WTC11 (cell line): Measurements from ENCODE around the gene IFNGR2.

Experiments used
- CREM ChIP-seq: sonication (generic); formaldehyde crosslinking; IDR thresholded peaks from 2 replicates; pipeline ENCODE4 v1.8.1; 2022; ENCODE audit warnings: mild to moderate bottlenecking, missing genetic modification reagents, moderate library complexity
- E2F1 ChIP-seq: sonication (generic); formaldehyde crosslinking; IDR thresholded peaks from 2 replicates; pipeline ENCODE4 v1.8.0; 2022; ENCODE audit warnings: mild to moderate bottlenecking, missing genetic modification reagents
- MAX ChIP-seq: sonication (generic); formaldehyde crosslinking; IDR thresholded peaks from 2 replicates; pipeline ENCODE4 v1.8.0; 2022; ENCODE audit warnings: mild to moderate bottlenecking, missing genetic modification reagents
- SOX15 ChIP-seq: fragments of 250-450 bp; sonication (Bioruptor Pico); IDR thresholded peaks from 2 replicates; pipeline ENCODE4 v1.9.0; 2021; ENCODE audit warnings: mild to moderate bottlenecking
- TEAD4 ChIP-seq: sonication (generic); formaldehyde crosslinking; IDR thresholded peaks from 2 replicates; pipeline ENCODE4 v1.8.0; 2022; ENCODE audit warnings: mild to moderate bottlenecking, missing genetic modification reagents
- TP53 ChIP-seq: sonication (generic); formaldehyde crosslinking; IDR thresholded peaks from 2 replicates; pipeline ENCODE4 v1.8.1; 2023; ENCODE audit warnings: mild to moderate bottlenecking, missing genetic modification reagents
- ZSCAN18 ChIP-seq: fragments of 250-450 bp; sonication (Bioruptor Pico); IDR thresholded peaks from 2 replicates; pipeline ENCODE4 v2.1.2; 2022; ENCODE audit warnings: mild to moderate bottlenecking, moderate library complexity
- TF ChIP-seq, protein P1 (sequence below): fragments of 200-600 bp; IDR thresholded peaks from 2 replicates; pipeline ENCODE4 v1.8.0; 2022; ENCODE audit warnings: antibody characterized with exemption

- TF ChIP-seq ZSCAN18 (no peak), TP53 (CRISPR knock-in tag) (no peak), TEAD4 (no peak), CREM (CRISPR knock-in tag) (no peak), MAX (no peak), SOX15 (CRISPR knock-in tag) (no peak), E2F1 (no peak)
- TF ChIP-seq, protein P1, sequence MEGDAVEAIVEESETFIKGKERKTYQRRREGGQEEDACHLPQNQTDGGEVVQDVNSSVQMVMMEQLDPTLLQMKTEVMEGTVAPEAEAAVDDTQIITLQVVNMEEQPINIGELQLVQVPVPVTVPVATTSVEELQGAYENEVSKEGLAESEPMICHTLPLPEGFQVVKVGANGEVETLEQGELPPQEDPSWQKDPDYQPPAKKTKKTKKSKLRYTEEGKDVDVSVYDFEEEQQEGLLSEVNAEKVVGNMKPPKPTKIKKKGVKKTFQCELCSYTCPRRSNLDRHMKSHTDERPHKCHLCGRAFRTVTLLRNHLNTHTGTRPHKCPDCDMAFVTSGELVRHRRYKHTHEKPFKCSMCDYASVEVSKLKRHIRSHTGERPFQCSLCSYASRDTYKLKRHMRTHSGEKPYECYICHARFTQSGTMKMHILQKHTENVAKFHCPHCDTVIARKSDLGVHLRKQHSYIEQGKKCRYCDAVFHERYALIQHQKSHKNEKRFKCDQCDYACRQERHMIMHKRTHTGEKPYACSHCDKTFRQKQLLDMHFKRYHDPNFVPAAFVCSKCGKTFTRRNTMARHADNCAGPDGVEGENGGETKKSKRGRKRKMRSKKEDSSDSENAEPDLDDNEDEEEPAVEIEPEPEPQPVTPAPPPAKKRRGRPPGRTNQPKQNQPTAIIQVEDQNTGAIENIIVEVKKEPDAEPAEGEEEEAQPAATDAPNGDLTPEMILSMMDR = no peak
Measured at GRCh38 chr21:33377221-33377920, 25.8 kb upstream of the IFNGR2 start.
